Kidney (tissue), 14 donors: ENCODE results near the gene SLC25A25. TPM values are rescaled to one million over a fixed set of nuclear protein-coding genes. Genes with fewer than 3 reads are reported as not detected.

Experiments used
- DNase-seq, 5 donors: peaks; one replicate each; pipeline ENCODE4 v3.0.0-alpha.2; 2013 to 2020
- FAIRE-seq: peaks from 2 replicates; lab custom pipeline; 2012; peaks lifted over from hg19 to GRCh38; lab: Jason Lieb, UNC
- H3K27ac ChIP-seq, 2 donors: one replicate each; pipeline ENCODE4 v1.7.0; 2013; ENCODE audit warnings: low read depth in 2 of 2, low read length in 2 of 2, inconsistent platforms in 1 of 2
- H3K27me3 ChIP-seq: one replicate; pipeline ENCODE4 v1.7.1; 2013; ENCODE audit warnings: low read length, inconsistent platforms; ENCODE audit not compliant: control insufficient read depth, insufficient read depth
- H3K36me3 ChIP-seq, 3 donors: one replicate each; pipeline versions ENCODE4 v1.7.0 to v1.7.1; 2013; ENCODE audit warnings: low read length in 3 of 3, control low read depth in 1 of 3, inconsistent platforms in 1 of 3; ENCODE audit not compliant: insufficient read depth in 3 of 3, control insufficient read depth in 2 of 3
- H3K4me1 ChIP-seq, 3 donors: one replicate each; pipeline versions ENCODE4 v1.7.0 to v1.7.1; 2013; ENCODE audit warnings: low read length in 3 of 3, inconsistent platforms in 1 of 3, low read depth in 1 of 3; ENCODE audit not compliant: control insufficient read depth in 2 of 3, insufficient read depth in 2 of 3
- H3K4me3 ChIP-seq, 3 donors: one replicate each; pipeline versions ENCODE4 v1.7.0 to v1.8.1; 2013; ENCODE audit warnings: low read length in 3 of 3, control low read depth in 1 of 3, inconsistent platforms in 1 of 3
- H3K9ac ChIP-seq, 3 donors: one replicate each; pipeline versions ENCODE4 v1.7.0 to v1.7.1; 2013; ENCODE audit warnings: low read length in 3 of 3, control low read depth in 1 of 3, inconsistent platforms in 1 of 3
- H3K9me3 ChIP-seq, 3 donors: one replicate each; pipeline versions ENCODE4 v1.7.0 to v1.7.1; 2013; ENCODE audit warnings: low read length in 3 of 3, control low read depth in 1 of 3, inconsistent platforms in 1 of 3; ENCODE audit not compliant: control insufficient read depth in 2 of 3, insufficient read depth in 1 of 3
- CTCF ChIP-seq: IDR thresholded peaks from 3 replicates; pipeline ENCODE4 v1.5.1; 2012; ENCODE audit warnings: mild to moderate bottlenecking, moderate library complexity, borderline replicate concordance; ENCODE audit not compliant: insufficient read depth; ENCODE audit errors: extremely low read depth
- intact Hi-C: fragments of 100-400 bp; cut with DNase I; formaldehyde crosslinking; loops from one replicate; pipeline ENCODE4 v1.11.1; 2022
- polyA plus RNA-seq: library from polyadenylated mRNA; stranded (reverse); fragments of 350-450 nt; fragmentation: Illumina TruSeq; extraction: RNeasy Lipid Tissue Mini Kit (QIAGEN cat#74804); gene quantifications from one replicate; pipeline ENCODE4 v1.2.3, GENCODE V29; 2014; ENCODE audit warnings: low read depth, low replicate concordance; ENCODE audit not compliant: insufficient read depth
- total RNA-seq: library from RNA; stranded (reverse); fragmentation: NEBNext Ultra II Directional; extraction: Animal tissue kit (Norgen Biotek cat#: 25700); gene quantifications from one replicate; pipeline ENCODE4 v1.2.1, GENCODE V29; 2021
- donor health status: control.
- donor health status: control.
- donor health status: control.
- donor health status: control.
- donor health status: control.
- donor health status: DM: yes; HTN: yes; CAD: no.
- donor health status: Normal renal cell carcinoma (clear cell type).

SLC25A25 gene
- total and polyA plus RNA-seq, 2 donors from 2014 or later = 20.4 to 24.9 TPM

GRCh38 chr9:128106181-128106939 is 38.3 kb downstream of the SLC25A25 start:
- no peaks in the 10 kb centered on the region for H3K9me3 ChIP-seq
- peak overlapping the region in 1 of 2 donors; percentile 40 for H3K27ac ChIP-seq
- no peak overlapping the region for H3K9ac ChIP-seq
- intact Hi-C loops = no loop called here
- H3K4me3 ChIP-seq = no peak overlapping the region
- peak in 2 of 5 donors; percentile 31 to 74 for DNase-seq
- peaks cover 0 to 35% (median 32%) of the 10 kb centered on the region in 3 donors for H3K4me1 ChIP-seq
- H3K27me3 ChIP-seq = no peaks in the 10 kb centered on the region
- no peak for FAIRE-seq
- TF ChIP-seq CTCF = no peak
- peaks cover 6 to 58% (median 34%) of the 10 kb centered on the region in 3 donors for H3K36me3 ChIP-seq

GRCh38 chr9:128106940-128107467 is 39.0 kb downstream of the SLC25A25 start:
- intact Hi-C loops = no loop called here
- Histone ChIP-seq H3K9me3 (no peaks in the 10 kb centered on the region), H3K36me3 (peaks cover 6 to 53% (median 34%) of the 10 kb centered on the region in 3 donors), H3K27me3 (no peaks in the 10 kb centered on the region), H3K4me3 (no peak overlapping the region), H3K9ac (no peak overlapping the region), H3K27ac (peak overlapping the region; percentile 40 to 49), H3K4me1 (peaks cover 0 to 31% (median 28%) of the 10 kb centered on the region in 3 donors)
- FAIRE-seq = no peak
- DNase-seq = peak in 2 of 5 donors; percentile 31 to 69
- no peak for TF ChIP-seq CTCF

GRCh38 chr9:128107468-128108268 is 39.6 kb downstream of the SLC25A25 start:
- DNase-seq (peak in 1 of 5 donors; percentile 59), FAIRE-seq (no peak)
- no peak for TF ChIP-seq CTCF
- peaks cover 4 to 47% (median 30%) of the 10 kb centered on the region in 3 donors for H3K36me3 ChIP-seq
- intact Hi-C loops = no loop called here
- H3K9me3 ChIP-seq = no peaks in the 10 kb centered on the region
- H3K9ac ChIP-seq = no peak overlapping the region
- peaks cover 0 to 25% (median 22%) of the 10 kb centered on the region in 3 donors for H3K4me1 ChIP-seq
- H3K27me3 ChIP-seq = no peaks in the 10 kb centered on the region
- peak overlapping the region; percentile 49 to 66 for H3K27ac ChIP-seq
- H3K4me3 ChIP-seq = no peak overlapping the region
